ENCODE measurements around the gene TNFAIP3.

- no peak for TF ChIP-seq POLR2A (IDR thresholded peaks at IDR 0.05)
- TF ChIP-seq CTCF (IDR thresholded peaks at IDR 0.05): no peak
Observed at GRCh38 chr6:137839076-137839475, 28.0 kb upstream of the TNFAIP3 start.

Measured in uterus (tissue), 2 donors.